NCI-H526 (cell line): ENCODE data around the gene APOL2.
"Not testable (repeated sequence)": the region's sequence is repeated elsewhere in the genome, so short reads cannot be mapped to it uniquely, and the experiment has no call there.

Experiments
- DNase-seq, 2 experiments: peaks; one replicate each; lab custom pipeline; 2025; lab: John Stamatoyannopoulos, UW

Gene APOL2

GRCh38 chr22:36239150-36239400, 252 bp downstream of the APOL2 start:
- peak in 1 of 2 experiments; percentile 43 for DNase-seq

GRCh38 chr22:36238373-36239149, 766 bp downstream of the APOL2 start:
- no peak for DNase-seq

DNA sequence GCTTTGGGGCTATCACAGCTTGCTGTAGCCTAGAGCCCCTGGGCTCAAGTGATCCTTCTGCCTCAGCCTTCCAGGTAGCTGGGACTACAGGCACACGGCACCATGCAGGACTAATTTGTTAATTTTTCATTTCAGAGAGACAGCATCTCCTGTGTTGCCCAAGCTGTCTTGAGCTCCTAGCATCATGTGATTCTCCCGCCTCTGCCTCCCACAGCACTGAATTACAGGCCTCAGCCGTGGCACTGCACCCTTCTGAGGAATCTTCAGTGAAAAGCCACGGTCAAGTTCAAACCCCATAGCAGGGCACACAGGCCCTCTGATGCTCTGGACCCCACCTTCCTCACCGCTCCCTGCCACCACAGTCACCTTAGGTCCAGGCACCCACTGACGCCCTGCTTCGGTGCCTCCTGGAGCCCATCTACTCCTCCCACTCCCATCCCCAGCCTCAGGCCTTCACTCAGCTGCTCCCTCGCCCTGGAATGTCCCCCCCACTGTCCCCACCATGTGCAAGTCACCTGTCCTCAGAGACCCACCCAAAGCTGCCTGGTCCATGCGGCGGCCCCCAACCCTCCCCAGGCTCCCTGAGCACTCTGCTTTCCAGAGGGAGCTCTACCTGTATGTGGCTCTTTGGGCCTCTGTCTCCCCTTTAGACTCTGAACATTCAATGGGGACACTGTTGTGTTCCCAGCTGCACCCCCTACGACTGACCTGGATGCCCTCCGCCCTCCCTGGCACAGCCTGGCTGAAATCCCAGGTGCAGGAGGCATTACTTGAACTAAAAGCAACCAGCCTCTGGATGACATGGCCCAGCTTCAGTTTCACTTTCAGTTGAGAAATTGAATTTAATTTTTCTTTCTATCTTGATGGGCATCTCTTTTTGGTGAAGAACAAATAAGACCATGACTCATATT, 1.6 kb downstream of the APOL2 start:
- DNase-seq: no peak

DNA sequence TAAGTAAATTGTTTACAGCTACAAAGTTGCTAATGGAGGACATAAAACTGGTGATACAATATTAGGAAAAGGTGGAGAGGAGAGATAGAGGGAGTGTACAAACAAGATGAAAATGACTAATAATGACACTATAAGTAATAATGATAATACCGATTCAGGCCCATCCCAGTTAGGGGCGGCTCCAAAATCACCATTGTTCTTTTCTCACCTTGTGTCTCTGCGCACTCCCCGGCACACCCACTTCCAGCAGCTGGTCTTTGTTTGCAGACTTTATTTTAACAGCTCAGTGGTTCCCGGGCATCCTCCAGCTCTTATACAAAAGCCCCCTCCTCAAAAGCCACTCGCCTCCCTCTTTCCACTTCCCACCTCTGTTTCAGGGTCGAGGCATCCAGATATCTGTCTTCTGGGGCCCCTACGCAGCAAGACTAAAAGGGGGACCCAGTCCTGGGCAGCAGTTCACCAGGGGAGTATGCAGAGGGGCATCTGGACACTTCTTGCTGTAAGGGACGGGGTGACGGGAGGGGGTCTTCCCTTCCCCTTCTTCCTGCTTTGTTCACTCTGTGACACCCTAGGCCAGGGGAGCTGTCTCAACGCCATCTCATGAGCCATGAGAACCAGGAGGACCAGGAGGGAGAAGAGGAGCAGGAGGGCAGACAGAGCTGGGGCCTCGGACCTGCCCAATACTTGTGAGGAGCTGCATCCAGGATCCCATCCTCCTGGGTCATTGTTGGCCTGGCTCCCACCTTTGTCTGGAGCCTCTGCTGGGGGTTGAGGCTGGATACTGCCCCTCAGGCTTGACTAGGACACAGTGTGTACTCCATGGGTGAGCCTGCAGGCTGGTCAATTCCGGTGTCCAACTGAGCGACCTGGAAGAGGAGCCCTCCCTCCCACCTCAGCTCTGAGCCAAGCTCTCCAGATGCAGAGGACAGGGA, 2.7 kb downstream of the APOL2 start:
- no peak for DNase-seq

- DNase-seq: no peak
Measured at GRCh38 chr22:36235585-36235984, 3.7 kb downstream of the APOL2 start.

GRCh38 chr22:36234919-36235318, 4.4 kb downstream of the APOL2 start:
- no peak for DNase-seq

DNA sequence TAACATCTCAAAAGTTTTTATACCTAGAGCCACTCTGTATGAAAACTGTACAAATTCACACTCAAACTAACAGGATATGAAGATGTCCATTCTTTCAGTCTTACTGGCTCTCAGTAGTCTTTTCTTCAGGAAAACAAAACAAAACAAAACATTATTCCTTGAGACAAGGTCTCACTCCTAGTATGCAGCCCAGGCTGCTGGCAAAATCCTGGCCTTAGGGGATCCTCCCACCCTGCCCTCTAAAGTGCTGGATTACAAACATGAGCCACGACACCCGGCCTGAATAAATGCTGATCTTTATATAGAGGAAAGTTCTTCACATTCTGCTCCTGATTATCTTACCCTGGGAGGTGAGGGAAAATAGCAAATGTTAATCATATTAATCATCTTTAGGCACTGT, 5.1 kb downstream of the APOL2 start:
- DNase-seq: no peak

- DNase-seq: no peak
Measured at GRCh38 chr22:36233796-36234195, 5.5 kb downstream of the APOL2 start.

- no peak for DNase-seq
Measured at GRCh38 chr22:36232715-36233401, 6.5 kb downstream of the APOL2 start.

DNA sequence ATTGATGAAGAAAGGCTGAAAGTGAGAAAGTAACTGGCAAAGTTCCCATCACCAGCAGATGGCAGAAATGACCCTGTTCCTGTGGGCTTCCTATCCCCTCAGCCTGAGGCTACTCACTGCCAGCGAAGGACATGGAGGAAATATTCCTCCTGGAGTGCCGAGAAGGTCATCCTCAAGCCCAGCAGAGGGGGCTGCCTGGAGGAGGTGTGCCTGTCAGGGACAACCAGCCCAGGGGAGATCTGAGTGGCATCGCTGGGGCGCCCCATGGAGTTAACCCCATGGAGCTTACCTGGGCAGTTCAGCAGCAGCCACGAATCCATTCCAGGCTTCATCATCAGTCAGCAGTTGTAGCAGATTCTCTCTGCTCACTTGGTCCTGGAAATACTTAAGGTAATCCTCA, 8.3 kb downstream of the APOL2 start:
- DNase-seq: not testable (repeated sequence)

- not testable (repeated sequence) for DNase-seq
Measured at GRCh38 chr22:36229649-36230048, 9.7 kb downstream of the APOL2 start.

DNA sequence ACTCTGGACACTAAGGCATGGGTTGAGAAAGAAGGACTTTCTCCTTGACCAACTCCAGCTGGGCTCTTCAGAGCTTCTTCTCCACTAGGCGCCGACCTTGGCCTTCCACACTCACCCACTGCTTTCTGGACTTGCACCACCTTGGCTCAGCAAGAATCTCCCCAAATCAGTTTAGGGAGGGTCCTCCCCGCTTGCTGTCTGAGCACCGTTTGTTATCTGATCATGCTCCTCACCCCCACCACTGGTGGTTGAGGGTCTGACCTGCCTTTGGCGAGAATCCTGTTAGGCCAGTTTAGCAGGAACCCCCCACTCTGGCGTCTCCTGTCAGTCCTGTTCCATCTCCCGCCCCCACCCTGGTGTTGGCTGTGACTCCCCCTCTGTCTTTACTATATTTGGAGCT, 10.4 kb downstream of the APOL2 start:
- no peak for DNase-seq

GRCh38 chr22:36228369-36228768, 11.0 kb downstream of the APOL2 start:
- not testable (repeated sequence) for DNase-seq

GRCh38 chr22:36227806-36228205, 11.5 kb downstream of the APOL2 start:
- DNase-seq: no peak

DNA sequence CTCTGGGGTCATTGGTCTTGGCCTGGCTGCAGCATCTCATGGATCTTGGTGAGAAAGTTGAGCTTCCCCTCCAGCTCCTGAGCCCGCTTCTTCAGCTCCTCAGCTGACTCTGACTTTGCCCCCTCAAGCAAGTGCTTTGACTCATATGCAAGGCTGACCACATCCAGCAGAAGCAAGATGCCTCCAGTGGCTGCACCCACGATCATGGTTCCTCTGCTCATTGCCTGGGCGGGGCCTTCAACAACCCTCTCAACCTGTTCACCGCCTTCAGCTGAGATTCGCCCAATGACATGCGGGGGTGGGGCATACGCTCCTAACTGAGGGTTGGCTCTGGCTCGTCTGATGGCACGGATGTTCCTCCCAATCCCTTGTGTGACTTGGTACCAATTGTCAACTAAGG, 11.9 kb downstream of the APOL2 start:
- no peak for DNase-seq

DNA sequence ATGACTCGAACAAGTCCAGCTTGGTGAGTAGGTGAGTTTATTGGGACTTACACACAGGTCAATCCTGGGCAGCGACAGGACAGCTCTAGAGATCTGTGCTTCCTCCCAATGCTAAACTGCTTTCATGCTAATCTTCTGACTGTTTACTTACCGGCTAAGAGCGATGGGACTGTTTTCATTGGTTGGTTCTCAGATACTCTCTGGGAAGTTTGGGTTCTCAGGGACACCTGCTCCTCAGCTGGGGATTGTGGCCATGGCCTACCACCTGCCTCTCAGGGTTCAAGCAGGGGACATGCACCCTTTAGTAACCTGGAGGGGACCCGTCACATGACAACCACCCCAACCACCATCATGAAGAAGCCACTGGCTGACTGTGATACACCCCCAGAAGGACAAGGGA, 13.1 kb downstream of the APOL2 start:
- no peak for DNase-seq

GRCh38 chr22:36225333-36225922, 13.9 kb downstream of the APOL2 start:
- no peak for DNase-seq

GRCh38 chr22:36224245-36224644, 15.1 kb downstream of the APOL2 start:
- no peak for DNase-seq

DNA sequence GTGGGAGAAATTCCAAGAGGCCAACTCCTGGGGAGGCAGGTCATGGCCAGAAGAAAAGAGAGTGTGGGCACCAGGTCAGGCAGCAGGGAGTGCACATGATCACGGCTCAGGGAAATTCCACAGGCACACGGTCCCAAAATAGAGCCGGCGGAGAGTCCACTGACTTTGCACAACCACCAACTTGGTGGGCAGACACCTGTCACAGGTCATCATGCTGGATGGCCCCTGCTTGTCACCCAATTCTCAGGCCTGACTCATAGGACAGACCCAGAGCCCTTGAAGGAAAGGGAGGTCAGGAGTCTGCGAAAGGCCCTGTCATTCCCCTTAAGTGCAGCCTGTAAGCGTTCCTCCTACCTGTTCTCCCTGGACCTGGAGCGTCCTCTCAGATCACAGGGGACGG, 15.8 kb downstream of the APOL2 start:
- DNase-seq: no peak

DNA sequence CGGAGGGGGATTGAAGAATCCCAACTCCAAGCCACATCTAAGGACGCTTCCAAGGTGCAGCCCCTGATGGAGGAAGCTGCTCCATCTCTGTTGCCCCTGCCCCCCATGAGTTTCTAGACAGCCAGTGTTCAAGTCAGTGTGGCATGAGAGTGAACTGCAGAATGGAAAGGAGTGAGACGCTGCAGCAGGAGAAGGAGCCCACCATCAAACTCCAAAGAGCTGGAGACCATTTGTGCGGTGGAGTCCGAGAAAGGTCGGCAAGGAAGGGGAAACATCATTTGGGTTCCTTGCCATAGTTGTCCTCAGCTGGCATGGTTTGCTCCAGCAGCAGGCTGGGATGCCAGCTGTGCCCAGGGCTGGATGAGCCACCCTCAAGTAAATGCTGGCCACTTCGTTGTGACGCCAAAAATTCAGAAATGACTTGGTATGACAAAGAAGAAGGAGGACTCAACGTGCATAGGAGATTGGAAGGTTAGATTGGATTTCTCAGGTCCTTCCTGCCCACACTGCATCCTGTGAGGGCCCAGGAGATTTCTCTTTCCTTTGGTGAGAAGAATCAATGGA, 16.4 kb downstream of the APOL2 start:
- no peak for DNase-seq
